HG02678 (cell line): ENCODE results near the gene STYXL2.

ENCODE experiments used
- ATAC-seq: cut with Tn5 transposase; IDR thresholded peaks from one replicate; pipeline ENCODE4 v1.9.1; 2021; ENCODE audit warnings: mild to moderate bottlenecking, moderate library complexity; ENCODE audit not compliant: unreplicated experiment

Gene STYXL2

DNA sequence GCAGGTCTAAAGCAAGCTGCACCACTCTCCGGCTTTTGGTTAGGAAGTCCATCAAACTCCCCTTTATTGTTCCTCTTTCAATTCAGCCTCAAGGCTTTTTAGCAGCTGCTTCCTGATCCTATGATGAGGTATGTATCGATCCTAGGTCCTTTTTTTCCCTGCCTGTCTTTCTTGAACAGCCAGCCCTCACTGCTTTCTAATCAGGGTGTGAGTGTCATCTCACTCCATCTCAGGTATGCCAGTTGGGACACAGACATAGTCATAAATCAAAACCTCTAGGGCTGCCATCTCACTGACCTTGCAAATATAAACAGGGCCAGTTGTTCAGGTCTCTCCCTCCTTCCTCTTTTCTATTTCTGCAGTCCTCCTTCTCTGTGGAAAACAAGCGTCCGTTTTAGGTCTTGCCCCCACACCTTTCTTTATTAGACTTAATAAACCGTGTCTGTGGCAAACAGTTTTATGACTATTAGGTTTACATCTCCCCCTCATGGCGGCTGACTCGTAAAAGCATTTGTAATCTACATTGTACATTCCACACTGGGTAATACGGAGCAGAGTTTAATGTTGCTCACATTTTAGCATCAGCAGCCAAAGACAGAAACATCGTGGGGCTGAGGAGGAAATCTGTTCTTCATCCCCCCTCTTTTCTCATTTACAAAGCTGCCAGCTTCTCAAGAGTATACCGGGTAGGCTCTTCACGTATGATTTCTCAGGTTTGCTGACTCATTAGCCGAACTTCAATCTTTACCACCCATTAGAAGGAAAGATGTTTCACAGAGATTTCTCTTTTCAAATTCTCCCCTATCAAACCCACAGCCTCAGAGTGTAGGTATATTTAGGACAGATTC, 11.6 kb downstream of the STYXL2 start:
- no peak for ATAC-seq

DNA sequence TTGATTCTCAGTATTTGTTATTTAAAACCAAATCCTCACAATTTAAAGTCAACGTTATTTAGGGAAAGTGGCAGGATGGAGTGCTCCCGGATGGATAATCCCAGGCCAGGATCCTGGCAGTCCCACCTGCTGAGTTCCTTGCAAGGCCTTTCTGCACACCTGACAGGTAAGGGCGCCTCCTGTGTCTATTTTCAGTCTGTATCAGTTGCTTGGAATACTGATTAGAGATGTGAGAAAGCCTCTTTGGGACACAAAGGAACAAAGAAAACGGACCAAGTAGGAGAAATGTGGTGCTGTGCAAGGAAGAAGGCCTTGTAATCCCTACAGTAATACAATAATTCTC, 12.2 kb downstream of the STYXL2 start:
- no peak for ATAC-seq

DNA sequence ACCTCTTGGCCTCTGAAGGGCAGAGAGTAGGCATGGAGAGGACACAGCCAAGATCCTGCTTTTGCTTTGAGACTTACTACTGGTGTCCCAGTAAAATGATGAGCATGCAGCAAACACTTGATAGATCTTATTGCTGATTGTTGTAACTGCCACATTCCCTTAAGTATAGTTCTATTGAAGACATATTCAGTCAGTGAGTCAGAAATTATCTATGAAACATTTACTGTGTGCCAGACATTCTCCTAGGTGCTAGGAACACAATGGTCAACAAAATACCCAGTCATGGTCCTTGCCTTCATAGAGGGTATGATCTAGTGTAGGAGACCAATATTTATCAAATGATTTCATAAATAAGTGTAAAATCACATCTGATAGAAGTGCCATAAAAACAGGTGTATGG, 13.6 kb downstream of the STYXL2 start:
- no peak for ATAC-seq

DNA sequence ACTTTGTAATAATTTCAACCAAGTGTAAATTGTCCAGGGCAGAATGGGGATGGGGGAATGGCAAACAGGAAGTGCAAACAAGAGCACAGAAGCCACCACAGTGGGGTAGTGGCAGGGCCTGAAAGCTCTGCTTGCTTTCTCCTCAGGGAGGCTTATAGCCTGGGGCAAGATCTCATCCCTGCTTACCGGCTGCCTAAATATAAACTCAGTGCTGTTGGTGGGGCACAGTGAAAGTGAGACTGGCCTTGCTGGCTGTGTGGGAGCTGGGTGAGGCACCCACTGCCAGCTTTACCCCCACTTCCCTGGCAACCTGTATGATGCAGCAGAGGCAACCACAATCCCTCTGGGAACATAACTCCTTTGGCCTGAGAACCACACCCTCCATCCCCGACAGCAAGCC, 15.2 kb downstream of the STYXL2 start:
- no peak for ATAC-seq

DNA sequence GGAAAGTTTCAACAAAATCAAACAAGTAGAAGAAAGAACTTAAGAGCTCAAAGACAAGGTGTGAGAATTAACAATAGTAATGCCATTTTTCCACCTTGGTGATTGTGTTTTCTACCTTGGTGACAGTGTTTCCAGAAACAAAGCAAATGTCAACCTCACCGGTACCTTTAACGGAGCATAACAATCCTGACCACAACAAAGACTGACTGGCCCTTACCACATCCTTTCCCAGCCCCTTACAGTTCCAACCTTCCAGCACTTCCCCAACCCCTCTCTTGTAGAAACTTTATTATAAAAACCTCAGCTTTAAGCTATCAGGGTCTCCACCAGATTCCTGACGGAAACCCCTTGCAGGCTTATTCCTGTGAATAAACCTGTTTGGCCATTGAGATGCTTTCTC, 16.7 kb downstream of the STYXL2 start:
- ATAC-seq = no peak

DNA sequence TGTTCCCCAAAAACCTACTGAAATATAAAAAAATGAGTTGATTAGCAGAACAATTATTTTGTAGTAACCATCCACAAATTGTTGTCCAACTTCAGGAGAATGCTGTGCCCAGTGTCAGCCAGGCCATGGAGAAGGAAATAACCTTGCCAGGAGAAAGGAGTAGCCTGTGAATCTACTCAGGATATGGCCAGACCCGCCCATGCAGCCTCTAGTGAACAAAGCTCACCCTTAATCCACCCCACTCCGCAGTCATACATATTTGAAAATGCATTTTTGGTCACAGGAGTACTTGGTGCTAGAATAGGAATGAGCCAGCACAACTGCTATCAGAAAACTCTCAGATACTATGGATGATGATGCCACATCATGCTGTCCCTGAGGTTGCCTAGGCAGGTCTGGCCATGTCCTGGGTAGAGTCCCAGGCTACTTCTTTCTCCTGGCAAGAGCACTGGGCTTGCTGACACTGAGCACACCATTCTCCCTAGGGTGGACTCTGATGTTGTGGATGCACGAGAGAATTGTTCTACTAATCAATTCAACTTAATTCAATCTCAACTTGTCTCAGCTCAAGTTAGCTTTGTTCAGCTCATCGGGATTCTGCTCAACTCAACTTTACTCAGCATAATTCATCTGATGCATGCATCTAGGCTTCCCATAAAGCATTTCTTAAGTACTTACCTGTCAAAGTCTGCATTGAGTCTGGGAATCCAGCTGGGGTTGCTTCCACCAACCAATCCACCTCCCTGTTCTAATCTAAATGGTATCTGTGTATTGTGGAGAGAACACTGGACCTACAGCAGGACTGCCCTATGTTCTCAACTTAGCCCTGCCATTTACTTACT, 18.2 kb downstream of the STYXL2 start:
- ATAC-seq = no peak

DNA sequence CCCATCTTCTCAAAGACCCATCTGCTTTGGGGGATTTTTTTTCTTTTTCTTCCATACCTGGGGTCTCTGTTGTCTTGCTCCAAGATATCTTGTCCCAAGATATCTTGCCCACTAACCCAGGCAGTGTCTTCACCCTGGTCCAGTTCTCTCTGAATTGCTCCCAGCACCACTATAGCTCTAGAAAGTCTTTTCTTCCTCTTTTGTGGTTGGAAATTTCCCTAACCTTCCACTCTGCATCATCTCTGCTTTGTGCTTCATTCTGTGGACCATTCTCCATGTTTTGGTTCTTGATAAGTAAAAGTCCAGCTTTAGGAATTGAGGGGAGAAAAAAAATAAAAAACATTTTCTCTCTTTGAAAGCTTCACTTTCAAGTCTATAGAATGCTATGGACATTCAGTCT, 20.9 kb downstream of the STYXL2 start:
- ATAC-seq = no peak

DNA sequence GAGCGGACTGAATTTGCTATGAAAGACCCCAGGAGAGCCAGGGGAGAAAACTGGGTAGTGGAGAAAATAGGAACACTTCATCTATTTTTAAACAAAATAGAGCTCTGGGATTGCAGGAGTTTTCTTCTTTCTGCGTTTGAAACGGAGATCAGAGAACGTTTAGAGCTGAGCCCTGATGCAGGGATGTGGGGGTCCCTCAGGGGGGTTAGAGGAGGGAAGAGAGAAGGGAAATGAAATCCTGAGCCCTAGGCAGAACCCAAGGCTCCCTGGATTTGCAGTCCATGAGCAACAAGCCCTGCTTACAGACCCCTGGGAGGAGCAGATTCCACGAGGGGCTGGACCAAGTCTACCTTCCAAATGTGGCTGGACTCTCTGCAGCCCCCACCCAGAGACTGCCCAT, 21.8 kb downstream of the STYXL2 start:
- no peak for ATAC-seq

DNA sequence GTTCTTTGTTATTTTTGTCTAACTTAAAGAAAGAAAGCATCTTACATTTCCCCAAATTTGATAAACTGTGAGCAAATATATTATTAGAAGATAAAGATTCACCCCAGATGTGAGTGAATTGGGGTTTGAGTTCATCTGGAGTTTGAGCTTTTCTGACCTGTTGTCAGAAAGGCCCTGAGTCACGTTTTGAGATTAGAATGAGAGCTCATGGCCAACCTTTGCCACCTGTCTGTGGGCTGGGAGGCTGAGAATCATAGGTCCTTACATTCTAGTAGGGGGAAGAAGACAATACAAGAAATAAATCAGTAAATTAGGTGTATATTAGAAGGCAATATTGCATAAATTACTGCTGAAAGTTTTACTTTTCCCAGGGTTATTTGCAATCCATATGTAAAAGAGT, 22.3 kb downstream of the STYXL2 start:
- ATAC-seq = no peak

DNA sequence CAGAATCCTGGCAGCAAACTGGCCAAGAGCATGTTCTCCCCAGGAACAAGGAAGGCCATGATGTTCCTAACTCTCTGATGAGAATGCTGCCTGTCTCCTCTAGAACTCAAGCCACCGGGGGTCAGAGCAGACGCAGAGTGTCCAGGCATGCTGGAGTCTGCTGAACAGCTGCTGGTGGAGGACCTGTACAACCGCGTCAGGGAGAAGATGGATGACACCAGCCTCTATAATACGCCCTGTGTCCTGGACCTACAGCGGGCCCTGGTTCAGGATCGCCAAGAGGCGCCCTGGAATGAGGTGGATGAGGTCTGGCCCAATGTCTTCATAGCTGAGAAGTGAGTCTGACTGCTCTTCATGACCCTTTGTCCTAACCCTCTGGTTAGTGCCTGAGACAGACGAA, 23.4 kb downstream of the STYXL2 start:
- ATAC-seq = no peak

DNA sequence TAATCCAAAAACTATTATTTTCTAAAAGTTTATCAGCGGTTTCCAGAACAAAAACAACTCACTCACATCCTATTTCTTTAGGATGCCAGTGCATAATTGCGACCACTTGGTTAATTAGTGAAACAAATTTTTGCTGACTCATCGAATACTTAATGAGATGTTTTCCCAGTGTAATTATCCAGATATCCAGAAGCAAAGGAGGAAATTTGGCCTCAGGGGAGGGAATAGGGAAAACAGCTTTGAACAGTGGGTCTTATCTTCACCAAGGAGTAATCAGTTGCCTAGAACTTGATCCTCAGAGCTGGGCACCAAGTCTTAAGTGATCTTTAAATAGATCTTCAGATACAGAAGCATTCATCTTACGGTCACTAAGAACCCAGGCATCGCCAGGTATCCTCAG, 24.3 kb downstream of the STYXL2 start:
- no peak for ATAC-seq

DNA sequence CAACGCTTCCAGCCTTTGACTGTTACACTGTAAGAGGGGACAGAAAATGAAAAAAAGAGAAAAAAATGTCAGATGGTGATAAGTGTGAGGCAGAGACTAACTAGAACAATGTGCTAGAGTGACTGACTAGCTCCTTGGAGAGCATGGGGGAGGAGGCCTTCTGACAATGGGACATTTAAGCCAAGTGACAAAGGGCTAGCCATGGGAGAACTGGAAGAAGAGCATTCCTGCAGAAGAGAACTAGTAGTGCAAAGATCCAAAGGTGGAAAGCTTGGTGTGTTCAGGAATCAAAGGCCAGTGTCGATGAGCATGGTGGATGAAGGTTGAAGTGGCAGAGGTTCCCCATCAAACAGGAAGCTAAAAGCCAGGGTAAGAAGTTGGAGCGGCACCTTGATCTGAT, 25.8 kb downstream of the STYXL2 start:
- ATAC-seq = no peak

DNA sequence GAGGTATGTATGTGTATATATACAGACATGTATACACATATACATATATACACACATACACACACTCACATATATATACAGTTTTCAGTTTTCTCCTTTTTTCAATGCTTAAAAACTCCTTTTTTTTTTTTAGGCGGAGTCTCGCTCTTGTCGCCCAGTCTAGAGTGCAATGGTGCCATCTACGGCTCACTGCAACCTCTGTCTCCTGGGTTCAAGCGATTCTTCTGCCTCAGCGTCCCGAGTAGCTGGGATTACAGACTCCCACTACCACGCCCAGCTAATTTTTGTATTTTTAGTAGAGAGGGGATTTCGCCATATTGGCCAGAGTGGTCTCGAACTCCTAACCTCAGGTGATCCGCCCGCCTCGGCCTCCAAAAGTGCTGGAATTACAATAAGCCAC, 27.0 kb downstream of the STYXL2 start:
- no peak for ATAC-seq

DNA sequence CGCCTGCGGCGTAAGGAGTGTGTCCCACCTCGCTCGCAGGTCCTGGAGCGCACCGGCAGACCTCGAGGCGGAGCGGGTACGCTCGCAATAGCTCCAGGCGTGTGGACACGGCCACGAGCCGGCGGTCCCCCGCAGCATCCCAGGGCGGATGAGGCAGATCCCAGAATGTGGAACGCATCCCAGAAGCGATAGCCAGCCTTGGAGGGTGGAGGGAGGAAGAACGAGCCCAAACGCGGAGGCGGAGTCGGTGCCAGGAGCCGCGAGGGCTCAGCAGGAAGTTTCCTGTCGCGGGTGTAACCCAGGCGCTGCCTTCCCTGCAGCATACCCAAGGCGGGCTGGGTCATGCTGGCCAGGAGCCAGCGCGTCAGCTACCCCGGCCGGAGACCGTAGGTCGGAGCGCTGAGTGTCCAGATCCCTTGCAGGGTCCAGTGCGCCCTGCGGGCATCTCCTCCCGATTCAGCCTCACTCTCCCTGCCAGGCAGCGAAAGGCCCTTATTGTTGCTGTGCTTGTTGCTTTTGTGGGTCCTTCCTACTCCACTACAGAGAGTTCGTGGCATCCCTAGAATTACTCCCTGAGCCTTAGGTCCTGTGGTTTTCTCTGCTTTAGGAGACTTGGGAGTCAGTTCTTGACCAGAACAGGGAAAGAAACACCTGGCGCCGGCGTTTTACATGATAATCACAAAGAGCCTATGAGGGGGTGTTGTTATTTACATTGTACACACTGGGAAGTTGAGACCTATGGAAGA, 27.7 kb downstream of the STYXL2 start:
- ATAC-seq = no peak

DNA sequence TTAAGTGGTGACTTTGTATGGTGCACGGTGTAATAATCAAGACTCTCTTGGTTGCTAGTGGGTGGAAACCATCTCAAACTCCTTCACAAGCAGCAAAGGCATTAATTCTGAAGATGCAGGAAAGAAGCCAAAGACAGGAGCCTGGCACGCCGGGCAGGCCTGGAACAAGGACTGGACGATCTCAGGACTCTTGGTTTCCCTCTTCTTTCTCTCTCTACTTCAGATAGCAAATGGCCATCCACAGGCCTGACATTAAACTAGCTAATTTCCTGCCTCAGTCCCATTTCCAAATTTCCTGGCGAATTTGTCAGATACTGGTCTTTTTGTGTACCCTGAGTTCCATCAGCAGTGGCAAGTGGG, 28.2 kb downstream of the STYXL2 start:
- ATAC-seq = no peak

DNA sequence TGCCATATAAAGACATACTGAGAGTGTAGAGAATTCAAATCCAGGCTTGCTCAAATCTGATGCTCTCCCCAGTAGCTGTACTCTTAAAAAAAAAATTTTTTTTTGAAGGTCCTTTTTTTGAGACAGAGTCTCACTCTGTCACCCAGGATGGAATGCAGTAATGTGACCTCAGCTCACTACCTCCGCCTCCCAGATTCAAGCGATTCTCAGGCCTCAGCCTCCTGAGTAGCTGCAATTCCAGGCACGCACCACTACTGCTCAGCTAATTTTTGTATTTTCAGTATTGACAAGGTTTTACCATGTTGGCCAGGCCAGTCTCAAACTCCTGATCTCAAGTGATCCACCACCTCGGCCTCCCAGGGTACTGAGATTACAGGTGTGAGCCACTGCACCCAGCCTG, 28.7 kb downstream of the STYXL2 start:
- ATAC-seq = no peak

DNA sequence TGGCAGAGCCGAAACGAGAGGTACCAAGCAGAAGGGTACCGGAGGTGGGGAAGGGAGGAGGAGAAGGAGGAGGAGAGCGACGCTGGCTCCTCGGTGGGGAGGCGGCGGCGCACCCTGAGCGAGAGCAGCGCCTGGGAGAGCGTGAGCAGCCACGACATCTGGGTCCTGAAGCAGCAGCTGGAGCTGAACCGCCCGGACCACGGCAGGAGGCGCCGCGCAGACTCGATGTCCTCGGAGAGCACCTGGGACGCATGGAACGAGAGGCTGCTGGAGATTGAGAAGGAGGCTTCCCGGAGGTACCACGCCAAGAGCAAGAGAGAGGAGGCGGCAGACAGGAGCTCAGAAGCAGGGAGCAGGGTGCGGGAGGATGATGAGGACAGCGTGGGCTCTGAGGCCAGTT, 32.4 kb downstream of the STYXL2 start:
- ATAC-seq = no peak

DNA sequence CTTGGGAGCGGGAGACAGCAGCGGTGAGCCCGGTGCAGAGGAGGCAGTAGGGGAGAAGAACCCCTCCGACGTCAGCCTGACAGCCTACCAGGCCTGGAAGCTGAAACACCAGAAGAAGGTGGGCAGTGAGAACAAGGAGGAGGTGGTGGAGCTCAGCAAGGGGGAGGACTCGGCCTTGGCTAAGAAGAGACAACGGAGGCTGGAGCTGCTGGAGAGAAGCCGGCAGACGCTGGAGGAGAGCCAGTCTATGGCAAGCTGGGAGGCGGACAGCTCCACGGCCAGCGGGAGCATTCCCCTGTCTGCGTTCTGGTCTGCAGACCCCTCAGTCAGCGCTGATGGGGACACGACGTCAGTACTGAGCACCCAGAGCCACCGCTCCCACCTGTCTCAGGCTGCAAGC, 32.9 kb downstream of the STYXL2 start:
- ATAC-seq = no peak

DNA sequence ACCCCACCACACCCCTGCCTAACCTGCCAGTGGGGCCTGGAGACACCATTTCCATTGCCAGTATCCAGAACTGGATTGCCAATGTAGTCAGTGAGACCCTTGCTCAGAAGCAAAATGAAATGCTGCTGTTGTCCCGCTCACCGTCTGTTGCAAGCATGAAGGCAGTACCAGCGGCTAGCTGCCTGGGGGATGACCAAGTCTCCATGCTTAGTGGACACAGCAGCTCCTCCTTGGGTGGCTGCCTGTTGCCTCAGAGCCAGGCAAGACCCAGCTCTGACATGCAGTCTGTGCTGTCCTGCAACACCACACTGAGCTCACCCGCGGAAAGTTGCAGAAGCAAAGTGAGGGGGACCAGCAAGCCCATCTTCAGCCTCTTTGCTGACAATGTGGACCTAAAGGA, 33.4 kb downstream of the STYXL2 start:
- ATAC-seq = no peak

DNA sequence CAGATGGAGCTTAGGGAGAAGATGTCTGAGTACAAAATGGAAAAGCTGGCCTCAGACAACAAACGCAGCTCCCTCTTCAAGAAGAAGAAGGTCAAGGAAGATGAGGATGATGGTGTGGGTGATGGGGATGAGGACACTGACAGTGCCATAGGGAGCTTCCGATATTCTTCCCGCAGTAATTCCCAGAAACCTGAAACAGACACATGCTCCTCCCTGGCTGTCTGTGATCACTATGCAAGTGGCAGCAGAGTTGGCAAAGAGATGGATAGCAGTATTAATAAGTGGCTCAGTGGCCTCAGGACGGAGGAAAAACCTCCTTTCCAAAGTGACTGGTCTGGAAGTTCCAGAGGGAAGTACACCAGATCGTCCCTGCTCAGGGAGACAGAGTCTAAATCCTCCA, 33.8 kb downstream of the STYXL2 start:
- ATAC-seq = no peak

DNA sequence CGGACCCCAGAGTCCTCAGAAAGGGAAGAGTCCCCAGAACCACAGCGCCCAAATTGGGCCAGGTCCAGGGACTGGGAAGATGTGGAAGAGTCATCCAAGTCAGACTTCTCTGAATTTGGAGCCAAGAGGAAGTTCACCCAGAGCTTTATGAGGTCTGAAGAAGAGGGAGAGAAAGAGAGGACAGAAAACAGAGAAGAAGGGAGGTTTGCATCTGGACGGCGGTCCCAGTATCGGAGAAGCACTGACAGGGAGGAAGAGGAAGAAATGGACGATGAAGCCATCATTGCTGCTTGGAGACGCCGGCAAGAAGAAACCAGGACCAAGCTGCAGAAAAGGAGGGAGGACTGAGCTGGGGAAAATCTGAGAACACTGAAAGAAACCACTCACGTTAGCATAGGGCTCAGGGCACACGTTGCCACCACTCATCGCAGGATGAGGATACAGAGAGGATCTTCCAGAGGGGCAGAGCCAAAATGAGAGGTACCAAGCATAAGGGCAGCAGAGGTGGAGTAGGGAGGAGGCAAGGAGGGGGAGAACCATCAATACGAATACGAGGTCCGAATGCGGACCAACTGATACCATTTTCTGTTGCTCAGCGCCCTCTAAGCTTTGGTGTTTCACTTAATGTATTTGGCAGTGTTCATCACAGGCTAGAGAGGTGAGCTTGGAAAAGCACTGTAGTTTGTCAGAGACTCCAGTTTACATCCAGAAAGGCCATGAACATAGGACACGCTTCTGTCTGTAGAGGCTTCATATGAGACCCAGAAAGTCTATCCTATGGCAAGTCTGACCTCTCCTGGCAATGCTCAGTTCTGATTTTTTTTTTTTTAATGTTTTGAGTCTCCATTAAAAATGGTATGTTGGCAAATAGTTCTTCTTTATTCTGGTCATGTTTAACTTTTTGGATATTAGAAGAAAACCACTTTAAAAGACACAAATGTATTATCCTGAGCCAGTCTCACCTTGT, 34.7 kb downstream of the STYXL2 start:
- ATAC-seq = no peak
